Smooth muscle cell (in vitro differentiated cells): ENCODE data around the gene LPCAT1. TPM values are rescaled to one million over a fixed set of nuclear protein-coding genes. Genes with fewer than 3 reads are reported as not detected.
A peak's percentile ranks its signal among the peaks of the same experiment; 100 is the strongest.

ENCODE experiments used
- DNase-seq: peaks from one replicate; lab custom pipeline; 2025; ENCODE audit not compliant: unreplicated experiment; lab: John Stamatoyannopoulos, UW
- H2AFZ ChIP-seq: fragments of 200-600 bp; sonication (generic); 2 replicates; pipeline ENCODE4 v1.6.0; 2016; ENCODE audit warnings: antibody characterized with exemption, low read depth, mild to moderate bottlenecking
- H3F3A ChIP-seq: fragments of 200-600 bp; sonication (generic); 2 replicates; pipeline ENCODE4 v1.6.0; 2017; ENCODE audit warnings: antibody characterized with exemption, low read depth
- H3K27ac ChIP-seq: fragments of 200-600 bp; sonication (generic); 2 replicates; pipeline ENCODE4 v1.5.1; 2016; ENCODE audit warnings: low read depth, mild to moderate bottlenecking
- H3K27me3 ChIP-seq: fragments of 200-600 bp; sonication (generic); 2 replicates; pipeline ENCODE4 v1.6.1; 2016; ENCODE audit warnings: low read depth, mild to moderate bottlenecking
- H3K36me3 ChIP-seq: fragments of 200-600 bp; sonication (generic); 2 replicates; pipeline ENCODE4 v1.5.1; 2016; ENCODE audit warnings: low read depth
- H3K4me1 ChIP-seq: fragments of 200-600 bp; sonication (generic); 2 replicates; pipeline ENCODE4 v1.5.1; 2016; ENCODE audit warnings: low read depth
- H3K4me2 ChIP-seq: fragments of 200-600 bp; sonication (generic); 2 replicates; pipeline ENCODE4 v1.6.0; 2016; ENCODE audit warnings: mild to moderate bottlenecking
- H3K4me3 ChIP-seq: fragments of 200-600 bp; sonication (generic); 2 replicates; pipeline ENCODE4 v1.5.1; 2016; ENCODE audit warnings: mild to moderate bottlenecking
- H3K79me2 ChIP-seq: fragments of 200-600 bp; sonication (generic); 2 replicates; pipeline ENCODE4 v1.6.0; 2016; ENCODE audit warnings: low read depth, mild to moderate bottlenecking
- H3K9ac ChIP-seq: fragments of 200-600 bp; sonication (generic); 2 replicates; pipeline ENCODE4 v1.6.0; 2016; ENCODE audit warnings: low read depth
- H3K9me3 ChIP-seq: fragments of 200-600 bp; sonication (generic); replicated peaks from 2 replicates; pipeline ENCODE4 v1.5.1; 2016; ENCODE audit warnings: low read depth
- H4K20me1 ChIP-seq: fragments of 200-600 bp; sonication (generic); 2 replicates; pipeline ENCODE4 v1.6.0; 2016; ENCODE audit warnings: low read depth
- WGBS: methylation state at CpG from one replicate; pipeline ENCODE4 v1.1.7; 2016; ENCODE audit warnings: low lambda C conversion rate; 5-methylcytosine and 5-hydroxymethylcytosine counted together
- polyA plus RNA-seq: library from polyadenylated mRNA; unstranded; fragments of >200 nt; fragmentation: Nextera tagmentation; extraction: Ambion mirVana; gene quantifications from 2 replicates; pipeline ENCODE4 v1.2.1, GENCODE V29; 2016
- total RNA-seq: library from RNA; depleted of rRNA; stranded (reverse); fragments of >200 nt; gene quantifications from 2 replicates; pipeline ENCODE4 v1.2.3, GENCODE V29; 2014
- TF ChIP-seq, protein P1 (sequence below): fragments of 200-600 bp; sonication (generic); IDR thresholded peaks from 2 replicates; pipeline ENCODE4 v1.5.1; 2017; ENCODE audit warnings: borderline replicate concordance, mild to moderate bottlenecking, antibody characterized with exemption; ENCODE audit not compliant: insufficient read depth, poor library complexity, severe bottlenecking

LPCAT1 gene
- total and polyA plus RNA-seq, 2 experiments from 2014 or later = 42.7 to 50.1 TPM

GRCh38 chr5:1446602-1447343 is 77.0 kb downstream of the LPCAT1 start:
- H3K27me3 ChIP-seq = peaks cover 84% of the 10 kb centered on the region
- no peak overlapping the region for H2AFZ ChIP-seq
- H3K9ac ChIP-seq = no peak overlapping the region
- H3K4me3 ChIP-seq = no peak overlapping the region
- no peaks in the 10 kb centered on the region for H3K79me2 ChIP-seq
- H3K4me2 ChIP-seq = no peak overlapping the region
- no peaks in the 10 kb centered on the region for H3F3A ChIP-seq
- H4K20me1 ChIP-seq = no peaks in the 10 kb centered on the region
- H3K36me3 ChIP-seq = no peaks in the 10 kb centered on the region
- H3K9me3 ChIP-seq = no peaks in the 10 kb centered on the region
- DNase-seq = no peak
- TF ChIP-seq, protein P1, sequence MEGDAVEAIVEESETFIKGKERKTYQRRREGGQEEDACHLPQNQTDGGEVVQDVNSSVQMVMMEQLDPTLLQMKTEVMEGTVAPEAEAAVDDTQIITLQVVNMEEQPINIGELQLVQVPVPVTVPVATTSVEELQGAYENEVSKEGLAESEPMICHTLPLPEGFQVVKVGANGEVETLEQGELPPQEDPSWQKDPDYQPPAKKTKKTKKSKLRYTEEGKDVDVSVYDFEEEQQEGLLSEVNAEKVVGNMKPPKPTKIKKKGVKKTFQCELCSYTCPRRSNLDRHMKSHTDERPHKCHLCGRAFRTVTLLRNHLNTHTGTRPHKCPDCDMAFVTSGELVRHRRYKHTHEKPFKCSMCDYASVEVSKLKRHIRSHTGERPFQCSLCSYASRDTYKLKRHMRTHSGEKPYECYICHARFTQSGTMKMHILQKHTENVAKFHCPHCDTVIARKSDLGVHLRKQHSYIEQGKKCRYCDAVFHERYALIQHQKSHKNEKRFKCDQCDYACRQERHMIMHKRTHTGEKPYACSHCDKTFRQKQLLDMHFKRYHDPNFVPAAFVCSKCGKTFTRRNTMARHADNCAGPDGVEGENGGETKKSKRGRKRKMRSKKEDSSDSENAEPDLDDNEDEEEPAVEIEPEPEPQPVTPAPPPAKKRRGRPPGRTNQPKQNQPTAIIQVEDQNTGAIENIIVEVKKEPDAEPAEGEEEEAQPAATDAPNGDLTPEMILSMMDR = no peak
- no peak overlapping the region for H3K27ac ChIP-seq
- 49% methylated on average over 16 of the region's 16 CpGs for WGBS
- peaks cover 7% of the 10 kb centered on the region for H3K4me1 ChIP-seq

DNA sequence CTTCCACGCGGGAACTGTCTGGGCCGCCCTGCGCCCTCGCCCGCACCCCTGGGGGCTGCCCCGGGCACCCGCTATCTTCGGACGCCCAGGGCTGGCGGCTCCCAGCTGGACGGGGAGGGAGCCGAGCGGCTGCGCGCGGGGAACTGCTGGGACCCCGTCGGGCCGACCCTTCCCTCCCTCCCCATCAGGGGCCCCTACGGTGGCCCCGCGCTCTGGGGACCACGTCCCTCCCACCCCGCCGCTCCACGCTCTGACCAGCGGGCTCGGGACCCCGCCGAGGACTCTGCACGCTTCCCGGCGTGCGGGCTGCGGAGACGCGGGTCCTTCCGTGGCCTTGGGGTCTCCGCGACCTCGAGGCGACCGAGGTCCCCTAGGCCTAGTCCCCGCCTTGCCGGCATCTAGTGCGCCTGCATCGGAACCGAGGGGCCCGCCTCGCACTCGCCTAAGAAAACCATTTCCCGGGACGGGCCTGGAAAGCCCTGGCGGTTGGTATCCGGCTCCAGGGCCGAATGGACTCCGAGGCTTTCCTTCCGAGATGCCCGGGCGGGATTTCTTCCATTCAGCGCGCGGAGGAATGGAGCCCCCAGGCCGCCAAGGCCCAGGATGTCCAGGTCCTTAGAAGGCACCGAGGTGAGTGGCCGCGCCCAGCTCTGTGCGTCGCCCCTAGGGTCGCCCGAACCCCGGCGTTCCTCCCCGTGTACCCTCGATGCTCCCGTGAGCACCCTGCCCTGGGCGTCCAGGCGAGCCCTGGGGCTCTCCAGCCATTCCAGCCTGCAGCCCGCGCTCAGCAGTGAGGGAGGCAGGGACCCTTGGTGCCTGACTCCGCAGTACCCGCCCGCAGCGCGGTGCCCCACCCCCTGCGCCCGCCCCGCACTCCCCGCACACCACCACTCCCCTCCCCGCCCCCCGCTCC is 77.8 kb downstream of the LPCAT1 start:
- H3K27me3 ChIP-seq = peaks cover 84% of the 10 kb centered on the region
- no peak overlapping the region for H3K27ac ChIP-seq
- peaks cover 7% of the 10 kb centered on the region for H3K4me1 ChIP-seq
- H3F3A ChIP-seq = no peaks in the 10 kb centered on the region
- peak overlapping the region; percentile 80 for H3K4me2 ChIP-seq
- no peak for DNase-seq
- no peaks in the 10 kb centered on the region for H3K9me3 ChIP-seq
- no peaks in the 10 kb centered on the region for H4K20me1 ChIP-seq
- no peak overlapping the region for H3K9ac ChIP-seq
- 7% methylated on average over 70 of the region's 92 CpGs for WGBS
- no peaks in the 10 kb centered on the region for H3K79me2 ChIP-seq
- TF ChIP-seq, protein P1 = no peak
- H3K36me3 ChIP-seq = no peaks in the 10 kb centered on the region
- H3K4me3 ChIP-seq = peak overlapping the region; percentile 21
- no peak overlapping the region for H2AFZ ChIP-seq

GRCh38 chr5:1445313-1445688 is 78.5 kb downstream of the LPCAT1 start, which contains the start of gene SLC6A3:
Gene SLC6A3 (minus strand): TSS chr5:1445440. CDS start chr5:1443197, 2,243 bp downstream.
- no peak for DNase-seq
- H2AFZ ChIP-seq = no peak within 1 kb of the TSS
- H3K79me2 ChIP-seq = no peaks in the 10 kb centered on the region
- H3K4me2 ChIP-seq = peak within 1 kb of the TSS; percentile 80
- TF ChIP-seq, protein P1 = no peak
- peak within 1 kb of the TSS; percentile 21 for H3K4me3 ChIP-seq
- H3K4me1 ChIP-seq = peaks cover 7% of the 10 kb centered on the region
- H4K20me1 ChIP-seq = no peaks in the 10 kb centered on the region
- no peak within 1 kb of the TSS for H3K9ac ChIP-seq
- H3K27me3 ChIP-seq = peaks cover 88% of the 10 kb centered on the region
- H3K36me3 ChIP-seq = no peaks in the 10 kb centered on the region
- 0% methylated on average over 13 of the region's 52 CpGs for WGBS
- no peaks in the 10 kb centered on the region for H3F3A ChIP-seq
- no peak within 1 kb of the TSS for H3K27ac ChIP-seq
- H3K9me3 ChIP-seq = no peaks in the 10 kb centered on the region
